HCT116 (cell line): ENCODE measurements around the gene PPP1R3G. TPM values are rescaled to one million over a fixed set of nuclear protein-coding genes. Genes with fewer than 3 reads are reported as not detected.

Source experiments
- ATAC-seq: fragments of 200-7000 bp; cut with Tn5 transposase; 2 replicates; pipeline ENCODE4 v1.9.1; 2020; ENCODE audit warnings: mild to moderate bottlenecking, moderate library complexity
- BruUV-seq: library from RNA; stranded (reverse); fragments of 400-500 nt; replicated peaks from 2 replicates; lab custom pipeline; 2021; lab: Mats Ljungman, UMichigan
- CTCF ChIA-PET: fragments of 300-600 bp; sonication (Branson Sonifier 250); formaldehyde crosslinking; loops from one replicate; lab custom pipeline; 2021; ENCODE audit warnings: antibody characterized with exemption; lab: Charles Lee
- POLR2A ChIA-PET: fragments of 300-600, 350-600 bp; sonication (Branson Sonifier 250); formaldehyde crosslinking; loops from one replicate; lab custom pipeline; 2021; ENCODE audit warnings: antibody characterized with exemption; lab: Charles Lee
- RAD21 ChIA-PET, 2 experiments: fragments of 300-600 bp; sonication (Branson Sonifier 250); formaldehyde crosslinking; loops; one replicate each; lab custom pipeline; 2023; ENCODE audit warnings: low total read pairs in 2 of 2; ENCODE audit not compliant: uncharacterized antibody in 2 of 2, unreplicated experiment in 2 of 2, low non-redundant PET in 1 of 2; lab: Charles Lee
- DNase-seq: peaks from one replicate; pipeline ENCODE4 v3.0.0-alpha.2; 2010; ENCODE audit warnings: low read depth, low spot score
- H2AFZ ChIP-seq: fragments of 200-600 bp; shearing (Covaris generic), sonication (generic); 2 replicates; pipeline ENCODE4 v1.6.1; 2017; ENCODE audit warnings: low read depth, mixed run types, mixed read lengths, antibody characterized with exemption, low read length; ENCODE audit not compliant: poor library complexity, severe bottlenecking
- H3K27ac ChIP-seq: 2 replicates; pipeline ENCODE4 v1.5.1; 2012; ENCODE audit warnings: low read depth, low read length
- H3K27me3 ChIP-seq: fragments of 200-600 bp; sonication (generic); 2 replicates; pipeline ENCODE4 v1.6.1; 2016; ENCODE audit warnings: mixed run types, low read length, mixed read lengths; ENCODE audit not compliant: insufficient read depth
- H3K36me3 ChIP-seq, 2 experiments: fragments of 200-500 bp in 1 of 2; fragments of 200-600 bp in 1 of 2; sonication (Bioruptor generic) in 1 of 2; sonication (generic) in 1 of 2; 2 replicates each; pipeline versions ENCODE4 v1.5.1 to v1.6.1; 2014 to 2016; ENCODE audit warnings: low read length in 2 of 2, inconsistent platforms in 1 of 2, mixed read lengths in 1 of 2, mixed run types in 1 of 2; ENCODE audit not compliant: insufficient read depth in 2 of 2, control insufficient read depth in 1 of 2
- H3K4me1 ChIP-seq, 2 experiments: fragments of 200-600 bp in 1 of 2; sonication (generic) in 1 of 2; 2 replicates each; pipeline versions ENCODE4 v1.5.1 to v1.6.1; 2012 to 2017; ENCODE audit warnings: low read length in 2 of 2, inconsistent platforms in 1 of 2, mild to moderate bottlenecking in 1 of 2, mixed read lengths in 1 of 2, mixed run types in 1 of 2, moderate library complexity in 1 of 2; ENCODE audit not compliant: insufficient read depth in 2 of 2, control insufficient read depth in 1 of 2
- H3K4me2 ChIP-seq: fragments of 200-600 bp; sonication (generic); 2 replicates; pipeline ENCODE4 v1.6.1; 2017; ENCODE audit warnings: mixed run types, low read length, mixed read lengths
- H3K4me3 ChIP-seq, 2 experiments: fragments of 200-600 bp in 1 of 2; sonication (generic) in 1 of 2; replicated peaks in 1 of 2; 2 replicates each; pipeline ENCODE4 v1.5.1; 2011 to 2016; ENCODE audit warnings: low read length in 2 of 2, control low read depth in 1 of 2, low read depth in 1 of 2, mild to moderate bottlenecking in 1 of 2, mixed read lengths in 1 of 2, mixed run types in 1 of 2
- H3K79me2 ChIP-seq: fragments of 200-600 bp; sonication (generic); 2 replicates; pipeline ENCODE4 v1.6.1; 2017; ENCODE audit warnings: mild to moderate bottlenecking, mixed run types, low read length, moderate library complexity, mixed read lengths; ENCODE audit not compliant: insufficient read depth
- H3K9ac ChIP-seq: fragments of 200-600 bp; sonication (generic); 2 replicates; pipeline ENCODE4 v1.6.1; 2016; ENCODE audit warnings: low read length, mixed read lengths
- H3K9me2 ChIP-seq: fragments of 200-600 bp; sonication (generic), shearing (Covaris generic); 2 replicates; pipeline ENCODE4 v1.6.1; 2017; ENCODE audit warnings: mixed run types, mild to moderate bottlenecking, moderate library complexity; ENCODE audit not compliant: insufficient read depth
- H3K9me3 ChIP-seq, 2 experiments: fragments of 200-500 bp in 1 of 2; fragments of 200-600 bp in 1 of 2; sonication (Bioruptor generic) in 1 of 2; sonication (generic) in 1 of 2; 2 replicates each; pipeline ENCODE4 v1.6.1; 2014 to 2017; ENCODE audit warnings: low read length in 2 of 2, mixed read lengths in 2 of 2, inconsistent platforms in 1 of 2, low read depth in 1 of 2, mild to moderate bottlenecking in 1 of 2, mixed run types in 1 of 2, moderate library complexity in 1 of 2; ENCODE audit not compliant: control insufficient read depth in 1 of 2, insufficient read depth in 1 of 2
- H4K20me1 ChIP-seq: fragments of 200-600 bp; sonication (generic), shearing (Covaris generic); 2 replicates; pipeline ENCODE4 v1.6.1; 2017; ENCODE audit warnings: mixed run types, mild to moderate bottlenecking, moderate library complexity; ENCODE audit not compliant: insufficient read depth
- ATF3 ChIP-seq: IDR thresholded peaks from 2 replicates; pipeline ENCODE4 v1.6.1; 2012
- CBX3 ChIP-seq: IDR thresholded peaks from 2 replicates; pipeline ENCODE4 v1.6.1; 2012; ENCODE audit warnings: low read depth
- EGR1 ChIP-seq: IDR thresholded peaks from 2 replicates; pipeline ENCODE4 v1.6.1; 2012; ENCODE audit warnings: low read depth
- ELF1 ChIP-seq: IDR thresholded peaks from 2 replicates; pipeline ENCODE4 v1.6.1; 2012; ENCODE audit warnings: low read depth, borderline replicate concordance
- EZH2 ChIP-seq: fragments of 200-600 bp; sonication (generic); IDR thresholded peaks from 2 replicates; pipeline ENCODE4 v1.6.1; 2017; ENCODE audit warnings: antibody characterized with exemption, mixed run types
- EZH2phosphoT487 ChIP-seq: fragments of 200-600 bp; IDR thresholded peaks from 2 replicates; pipeline ENCODE4 v1.6.1; 2018; ENCODE audit warnings: antibody characterized with exemption, borderline replicate concordance
- JUND ChIP-seq: IDR thresholded peaks from 2 replicates; pipeline ENCODE4 v1.6.1; 2012
- MAX ChIP-seq: IDR thresholded peaks from 2 replicates; pipeline ENCODE4 v1.6.1; 2012
- POLR2A ChIP-seq: IDR thresholded peaks from 2 replicates; pipeline ENCODE4 v1.7.0; 2011; ENCODE audit warnings: borderline replicate concordance; ENCODE audit not compliant: insufficient read depth, insufficient read length; ENCODE audit errors: extremely low read depth
- POLR2AphosphoS5 ChIP-seq: IDR thresholded peaks from 2 replicates; pipeline ENCODE4 v1.6.1; 2011; ENCODE audit warnings: mild to moderate bottlenecking, low read depth, low read length, moderate library complexity
- RAD21 ChIP-seq: IDR thresholded peaks from 2 replicates; pipeline ENCODE4 v1.6.1; 2012; ENCODE audit warnings: low read depth, mild to moderate bottlenecking
- SIN3A ChIP-seq: IDR thresholded peaks from 2 replicates; pipeline ENCODE4 v1.6.1; 2012; ENCODE audit warnings: low read depth
- SP1 ChIP-seq: IDR thresholded peaks from 2 replicates; pipeline ENCODE4 v1.6.1; 2012; ENCODE audit warnings: low read depth
- SRF ChIP-seq: IDR thresholded peaks from 2 replicates; pipeline ENCODE4 v1.6.1; 2012; ENCODE audit warnings: low read depth
- TCF7L2 ChIP-seq: IDR thresholded peaks from 2 replicates; pipeline ENCODE4 v1.7.0; 2011; ENCODE audit warnings: borderline replicate concordance, inconsistent platforms; ENCODE audit not compliant: insufficient read depth, insufficient read length; ENCODE audit errors: extremely low read depth
- YY1 ChIP-seq: IDR thresholded peaks from 2 replicates; pipeline ENCODE4 v1.6.1; 2011; ENCODE audit warnings: low read length, low read depth, moderate library complexity, mild to moderate bottlenecking; ENCODE audit not compliant: insufficient replicate concordance; ENCODE audit errors: extremely low read depth
- ZFX ChIP-seq: fragments of 450-650 bp; IDR thresholded peaks from 2 replicates; pipeline ENCODE4 v1.6.1; 2017
- ZNF274 ChIP-seq: fragments of 200-500 bp; sonication (Bioruptor generic); IDR thresholded peaks from 2 replicates; pipeline ENCODE4 v1.6.1; 2014; ENCODE audit warnings: mild to moderate bottlenecking, low read depth, low read length, inconsistent platforms
- intact Hi-C: fragments of 100-400 bp; cut with micrococcal nuclease; formaldehyde crosslinking; loops from 2 replicates; pipeline ENCODE4 v1.10.0; 2022
- total RNA-seq: library from RNA; stranded (reverse); gene quantifications from one replicate; pipeline ENCODE4 v1.2.1, GENCODE V29; 2021; ENCODE audit not compliant: unreplicated experiment
- TF ChIP-seq, protein P1 (sequence below): IDR thresholded peaks from 2 replicates; pipeline ENCODE4 v1.6.1; 2011; ENCODE audit warnings: mild to moderate bottlenecking, low read length, moderate library complexity; ENCODE audit not compliant: insufficient replicate concordance; ENCODE audit errors: extremely low read depth

PPP1R3G gene
- total RNA-seq, 1 experiment from 2014 or later: 0.27 TPM

- Histone ChIP-seq H3K9ac (no peak overlapping the region), H3K4me3 (no peak overlapping the region), H4K20me1 (no peaks in the 10 kb centered on the region), H3K36me3 (no peaks in the 10 kb centered on the region), H3K79me2 (no peaks in the 10 kb centered on the region), H3K4me1 (no peaks in the 10 kb centered on the region), H2AFZ (no peak overlapping the region), H3K9me3 (no peaks in the 10 kb centered on the region), H3K4me2 (no peak overlapping the region), H3K27ac (no peak overlapping the region), H3K9me2 (no peaks in the 10 kb centered on the region), H3K27me3 (no peaks in the 10 kb centered on the region)
- RAD21 ChIA-PET: no interaction called here
- ATAC-seq (no peak), DNase-seq (no peak)
- CTCF ChIA-PET: no interaction called here
- intact Hi-C loops: no loop called here
- POLR2A ChIA-PET: no interaction called here
- BruUV-seq: no TSS peak
- no peak for TF ChIP-seq JUND
- TF ChIP-seq ZFX: no peak
- no peak for TF ChIP-seq ELF1
- no peak for TF ChIP-seq EGR1
- no peak for TF ChIP-seq MAX
- no peak for TF ChIP-seq EZH2phosphoT487
- TF ChIP-seq SP1: no peak
- TF ChIP-seq ATF3: no peak
- TF ChIP-seq TCF7L2: no peak
- TF ChIP-seq SRF: no peak
- TF ChIP-seq YY1: no peak
- TF ChIP-seq CBX3: no peak
- no peak for TF ChIP-seq RAD21
- no peak for TF ChIP-seq EZH2
- TF ChIP-seq, protein P1, sequence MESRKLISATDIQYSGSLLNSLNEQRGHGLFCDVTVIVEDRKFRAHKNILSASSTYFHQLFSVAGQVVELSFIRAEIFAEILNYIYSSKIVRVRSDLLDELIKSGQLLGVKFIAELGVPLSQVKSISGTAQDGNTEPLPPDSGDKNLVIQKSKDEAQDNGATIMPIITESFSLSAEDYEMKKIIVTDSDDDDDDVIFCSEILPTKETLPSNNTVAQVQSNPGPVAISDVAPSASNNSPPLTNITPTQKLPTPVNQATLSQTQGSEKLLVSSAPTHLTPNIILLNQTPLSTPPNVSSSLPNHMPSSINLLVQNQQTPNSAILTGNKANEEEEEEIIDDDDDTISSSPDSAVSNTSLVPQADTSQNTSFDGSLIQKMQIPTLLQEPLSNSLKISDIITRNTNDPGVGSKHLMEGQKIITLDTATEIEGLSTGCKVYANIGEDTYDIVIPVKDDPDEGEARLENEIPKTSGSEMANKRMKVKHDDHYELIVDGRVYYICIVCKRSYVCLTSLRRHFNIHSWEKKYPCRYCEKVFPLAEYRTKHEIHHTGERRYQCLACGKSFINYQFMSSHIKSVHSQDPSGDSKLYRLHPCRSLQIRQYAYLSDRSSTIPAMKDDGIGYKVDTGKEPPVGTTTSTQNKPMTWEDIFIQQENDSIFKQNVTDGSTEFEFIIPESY: no peak
- TF ChIP-seq ZNF274: no peak
- TF ChIP-seq POLR2A: no peak
- no peak for TF ChIP-seq SIN3A
- no peak for TF ChIP-seq POLR2AphosphoS5
Observed at GRCh38 chr6:5136851-5137250, 51.7 kb downstream of the PPP1R3G start.

Other genes starting within 250 kb of the PPP1R3G start
- gene RPP40, start 81.3 kb upstream of the PPP1R3G start, total RNA-seq: 15.9 TPM
- 30.1 TPM for gene LYRM4, start 175.6 kb downstream of the PPP1R3G start, total RNA-seq
- gene FARS2, start 176.2 kb downstream of the PPP1R3G start, total RNA-seq: 13.8 TPM